IMR-90 (cell line): Measurements from ENCODE around the gene C11orf86. TPM values are rescaled to one million over a fixed set of nuclear protein-coding genes. Genes with fewer than 3 reads are reported as not detected.

ENCODE experiments used
- ATAC-seq: fragments of 200-7000 bp; cut with Tn5 transposase; 2 replicates; pipeline ENCODE4 v1.9.1; 2020; ENCODE audit warnings: low read depth, mild to moderate bottlenecking, moderate library complexity
- BruUV-seq: library from RNA; stranded (reverse); fragments of 400-500 nt; replicated peaks from 2 replicates; lab custom pipeline; 2021; lab: Mats Ljungman, UMichigan
- CTCF ChIA-PET: fragments of 300-600 bp; formaldehyde crosslinking; extraction: SDS; loops from one replicate; lab custom pipeline; 2021; ENCODE audit warnings: antibody characterized with exemption; lab: Yijun Ruan, JAX
- POLR2A ChIA-PET: fragments of 300-600 bp; sonication (Branson Sonifier 250); formaldehyde crosslinking; loops from one replicate; lab custom pipeline; 2022; ENCODE audit warnings: antibody characterized with exemption; ENCODE audit not compliant: unreplicated experiment; lab: Charles Lee
- DNase-seq: peaks from one replicate; pipeline ENCODE4 v3.0.0; 2013
- H2AFZ ChIP-seq: replicated peaks from 2 replicates; pipeline ENCODE3; 2013; ENCODE audit warnings: low read length, mild to moderate bottlenecking; ENCODE audit not compliant: poor library complexity
- H2AK5ac ChIP-seq: 2 replicates; pipeline ENCODE4 v1.6.1; 2013; ENCODE audit warnings: low read depth, low read length, inconsistent platforms
- H2AK9ac ChIP-seq: replicated peaks from 2 replicates; pipeline ENCODE3; 2013; ENCODE audit warnings: mild to moderate bottlenecking, low read depth, low read length, moderate library complexity; ENCODE audit not compliant: poor library complexity
- H2BK120ac ChIP-seq: 2 replicates; pipeline ENCODE4 v1.6.1; 2013; ENCODE audit warnings: low read depth, low read length, inconsistent platforms
- H2BK15ac ChIP-seq: 3 replicates; pipeline ENCODE4 v1.6.1; 2013; ENCODE audit warnings: low read depth, low read length, inconsistent platforms
- H2BK20ac ChIP-seq: 2 replicates; pipeline ENCODE4 v1.6.1; 2013; ENCODE audit warnings: low read depth, mild to moderate bottlenecking, inconsistent platforms, low read length, moderate library complexity
- H2BK5ac ChIP-seq: 2 replicates; pipeline ENCODE4 v1.6.1; 2013; ENCODE audit warnings: mild to moderate bottlenecking, low read depth, low read length, inconsistent platforms; ENCODE audit not compliant: poor library complexity, severe bottlenecking
- H3K14ac ChIP-seq: replicated peaks from 2 replicates; pipeline ENCODE4 v1.6.1; 2013; ENCODE audit warnings: low read depth, low read length, inconsistent platforms
- H3K18ac ChIP-seq: 2 replicates; pipeline ENCODE4 v1.6.1; 2013; ENCODE audit warnings: low read depth, low read length, control low read depth
- H3K23ac ChIP-seq: 2 replicates; pipeline ENCODE4 v1.6.1; 2013; ENCODE audit warnings: low read depth, low read length, inconsistent platforms
- H3K27ac ChIP-seq: 2 replicates; pipeline ENCODE4 v1.5.1; 2013; ENCODE audit warnings: mild to moderate bottlenecking, control low read depth, low read length; ENCODE audit not compliant: insufficient read depth
- H3K27me3 ChIP-seq: 2 replicates; pipeline ENCODE4 v1.6.1; 2013; ENCODE audit warnings: low read length; ENCODE audit not compliant: control insufficient read depth, insufficient read depth
- H3K36me3 ChIP-seq: 2 replicates; pipeline ENCODE4 v1.6.1; 2013; ENCODE audit warnings: low read length, mixed read lengths; ENCODE audit not compliant: control insufficient read depth, insufficient read depth
- H3K4ac ChIP-seq: 2 replicates; pipeline ENCODE4 v1.6.1; 2013; ENCODE audit warnings: low read depth, low read length, inconsistent platforms
- H3K4me1 ChIP-seq: 2 replicates; pipeline ENCODE4 v1.6.1; 2013; ENCODE audit warnings: low read length, mixed read lengths; ENCODE audit not compliant: control insufficient read depth, insufficient read depth
- H3K4me2 ChIP-seq: 2 replicates; pipeline ENCODE4 v1.6.1; 2013; ENCODE audit warnings: low read depth, mild to moderate bottlenecking, control low read depth, low read length, moderate library complexity
- H3K4me3 ChIP-seq: 2 replicates; pipeline ENCODE4 v1.5.1; 2013; ENCODE audit warnings: low read depth, mild to moderate bottlenecking, control low read depth, low read length, moderate library complexity; ENCODE audit not compliant: insufficient read depth
- H3K56ac ChIP-seq: 2 replicates; pipeline ENCODE4 v1.6.1; 2013; ENCODE audit warnings: low read length, inconsistent platforms; ENCODE audit not compliant: insufficient read depth; ENCODE audit errors: extremely low read depth
- H3K79me1 ChIP-seq, 2 experiments: 2 replicates each; pipeline ENCODE4 v1.6.1; 2013; ENCODE audit warnings: low read length in 2 of 2, inconsistent platforms in 1 of 2, low read depth in 1 of 2
- H3K9ac ChIP-seq: 2 replicates; pipeline ENCODE4 v1.6.1; 2013; ENCODE audit warnings: low read depth, low read length, control low read depth
- H3K9me1 ChIP-seq: 2 replicates; pipeline ENCODE4 v1.6.1; 2013; ENCODE audit warnings: low read length, inconsistent platforms; ENCODE audit not compliant: insufficient read depth
- H3K9me3 ChIP-seq: 2 replicates; pipeline ENCODE4 v1.6.1; 2013; ENCODE audit warnings: low read length; ENCODE audit not compliant: control insufficient read depth, insufficient read depth
- H4K20me1 ChIP-seq: 2 replicates; pipeline ENCODE4 v1.6.1; 2013; ENCODE audit warnings: low read length, inconsistent platforms; ENCODE audit not compliant: insufficient read depth
- H4K5ac ChIP-seq: 2 replicates; pipeline ENCODE4 v1.6.1; 2013; ENCODE audit warnings: mild to moderate bottlenecking, low read depth, low read length, control low read depth
- H4K8ac ChIP-seq, 2 experiments: 2 replicates each; pipeline ENCODE4 v1.6.1; 2013; ENCODE audit warnings: low read depth in 2 of 2, low read length in 2 of 2, control low read depth in 1 of 2, inconsistent platforms in 1 of 2
- H4K91ac ChIP-seq: 2 replicates; pipeline ENCODE4 v1.6.1; 2013; ENCODE audit warnings: low read depth, low read length, inconsistent platforms; ENCODE audit not compliant: insufficient read depth
- CEBPB ChIP-seq: IDR thresholded peaks from 2 replicates; pipeline ENCODE4 v1.6.1; 2012; ENCODE audit warnings: low read depth, low read length, improper control_type of control experiment
- CHD1 ChIP-seq: IDR thresholded peaks from 2 replicates; pipeline ENCODE4 v1.6.1; 2012; ENCODE audit warnings: low read depth, low read length, improper control_type of control experiment
- FOS ChIP-seq: fragments of 150-350 bp; IDR thresholded peaks from 2 replicates; pipeline ENCODE4 v1.6.1; 2016; ENCODE audit warnings: low read depth, low read length
- MXI1 ChIP-seq: IDR thresholded peaks from 2 replicates; pipeline ENCODE4 v1.6.1; 2012; ENCODE audit warnings: low read depth, mild to moderate bottlenecking, low read length, moderate library complexity, borderline replicate concordance
- NFE2L2 ChIP-seq: fragments of 150-350 bp; IDR thresholded peaks from 2 replicates; pipeline ENCODE4 v1.6.1; 2016; ENCODE audit warnings: low read depth, mild to moderate bottlenecking, low read length
- POLR2A ChIP-seq: IDR thresholded peaks from 2 replicates; pipeline ENCODE4 v1.6.1; 2012; ENCODE audit warnings: mild to moderate bottlenecking, low read depth, low read length
- RFX5 ChIP-seq: IDR thresholded peaks from 2 replicates; pipeline ENCODE4 v1.8.0; 2012; ENCODE audit warnings: low read depth, mild to moderate bottlenecking, low read length, moderate library complexity
- SMC3 ChIP-seq: fragments of 150-350 bp; IDR thresholded peaks from 2 replicates; pipeline ENCODE4 v1.6.1; 2016; ENCODE audit warnings: low read depth, mild to moderate bottlenecking, antibody characterized with exemption, low read length, moderate library complexity
- WGBS, 2 experiments: methylation state at CpG; one replicate each; pipeline versions ENCODE4 v1.1.5 to v1.1.7; 2013; ENCODE audit warnings: missing lambda C conversion rate in 2 of 2; ENCODE audit not compliant: insufficient read length in 1 of 2; ENCODE audit errors: extremely low coverage in 2 of 2; 5-methylcytosine and 5-hydroxymethylcytosine counted together
- dilution Hi-C: fragments of 300-500 bp; cut with HindIII; formaldehyde crosslinking; loops from one replicate; pipeline ENCODE4 v1.14.3; 2018; ENCODE audit warnings: low sequenced_read_pairs; ENCODE audit not compliant: unreplicated experiment
- in situ Hi-C: fragments of 300-500 bp; cut with MboI; formaldehyde crosslinking; loops from 3 replicates; pipeline ENCODE4 v1.14.3; 2019; ENCODE audit warnings: low sequenced_read_pairs, inconsistent platforms, mixed read lengths
- intact Hi-C: fragments of 100-400 bp; cut with micrococcal nuclease; formaldehyde crosslinking; loops from 2 replicates; pipeline ENCODE4 v1.10.0; 2022
- polyA plus RNA-seq, 3 experiments: library from polyadenylated mRNA; depleted of rRNA; stranded (reverse); fragments of >200 nt; gene quantifications; 2 replicates each; pipeline ENCODE4 v1.2.3, GENCODE V29; 2012; ENCODE audit warnings: low replicate concordance in 1 of 3
- total RNA-seq: library from RNA; depleted of rRNA; stranded (reverse); fragments of >200 nt; gene quantifications from 2 replicates; pipeline ENCODE4 v1.2.3, GENCODE V29; 2012
- TF ChIP-seq, protein P1 (sequence below): fragments of 150-350 bp; IDR thresholded peaks from 2 replicates; pipeline ENCODE4 v1.6.1; 2016; ENCODE audit warnings: low read depth, mild to moderate bottlenecking, low read length, moderate library complexity, borderline replicate concordance
- TF ChIP-seq, protein P2 (sequence below): fragments of 150-350 bp; IDR thresholded peaks from 2 replicates; pipeline ENCODE4 v1.6.1; 2017; ENCODE audit warnings: mild to moderate bottlenecking, antibody characterized with exemption, low read length, low read depth

C11orf86 gene
- total and polyA plus RNA-seq, 2 of the 4 experiments (the other 2 are of a cell fraction): not detected

DNA sequence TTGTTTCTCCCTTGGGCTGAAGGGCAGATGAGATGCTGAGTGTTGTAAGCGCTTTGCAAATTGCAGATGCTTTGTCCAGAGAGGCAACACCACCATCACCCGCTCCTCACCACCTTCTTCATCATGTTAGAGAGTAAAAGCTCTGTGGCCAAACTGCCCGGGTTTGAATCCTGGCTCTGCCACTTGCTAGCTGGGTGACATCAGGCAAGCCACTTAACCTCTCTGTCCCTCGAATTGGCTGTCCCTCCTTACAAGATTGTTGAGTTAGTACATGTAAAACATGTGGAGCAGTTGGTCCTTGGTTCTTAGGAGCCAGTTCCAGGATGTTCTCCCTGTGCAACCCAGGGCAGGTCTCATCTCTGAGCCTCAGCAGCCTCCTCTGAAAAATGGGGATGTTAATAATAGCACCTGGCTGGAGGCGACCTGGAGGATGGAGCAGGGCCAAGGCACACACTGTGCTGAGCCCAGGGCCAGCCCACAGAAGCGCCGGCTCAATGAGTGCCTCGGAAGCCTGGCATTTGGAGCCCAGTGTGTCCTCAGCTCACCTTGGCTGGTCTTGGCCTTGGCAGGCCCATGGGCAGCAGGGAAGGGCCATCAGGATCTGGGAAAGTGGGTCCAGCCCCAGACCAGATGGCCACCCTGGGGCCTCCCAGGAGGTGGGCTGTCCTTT, 10.5 kb downstream of the C11orf86 start (continued):
- TF ChIP-seq, protein P1, sequence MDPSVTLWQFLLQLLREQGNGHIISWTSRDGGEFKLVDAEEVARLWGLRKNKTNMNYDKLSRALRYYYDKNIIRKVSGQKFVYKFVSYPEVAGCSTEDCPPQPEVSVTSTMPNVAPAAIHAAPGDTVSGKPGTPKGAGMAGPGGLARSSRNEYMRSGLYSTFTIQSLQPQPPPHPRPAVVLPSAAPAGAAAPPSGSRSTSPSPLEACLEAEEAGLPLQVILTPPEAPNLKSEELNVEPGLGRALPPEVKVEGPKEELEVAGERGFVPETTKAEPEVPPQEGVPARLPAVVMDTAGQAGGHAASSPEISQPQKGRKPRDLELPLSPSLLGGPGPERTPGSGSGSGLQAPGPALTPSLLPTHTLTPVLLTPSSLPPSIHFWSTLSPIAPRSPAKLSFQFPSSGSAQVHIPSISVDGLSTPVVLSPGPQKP: no peak
- no peak for TF ChIP-seq POLR2A
- TF ChIP-seq SMC3: no peak
- TF ChIP-seq RFX5: no peak
- TF ChIP-seq CHD1: no peak

DNA sequence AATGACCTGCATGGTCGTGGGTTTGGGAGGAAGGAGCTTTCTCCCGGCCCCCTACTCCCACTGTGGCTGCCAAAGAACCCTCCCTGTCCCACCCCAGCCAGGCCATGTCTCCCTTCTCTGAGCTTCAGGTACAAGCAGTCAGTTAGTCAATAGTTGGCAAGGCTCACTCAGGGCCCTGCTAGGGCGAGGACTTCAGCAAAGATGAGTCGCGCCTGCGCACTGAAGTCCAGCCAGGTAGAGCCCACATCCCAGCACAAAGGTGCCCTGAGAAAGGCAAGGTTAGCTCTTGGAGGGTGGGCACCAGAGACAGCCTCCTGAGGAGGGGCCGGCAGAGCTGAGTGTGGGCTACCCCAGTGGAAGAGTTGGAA, 11.1 kb downstream of the C11orf86 start:
- H3K4me3 ChIP-seq: no peak overlapping the region
- in situ Hi-C loops: no loop called here

More for the DNA sequence above, 11.1 kb downstream of the C11orf86 start:
- Histone ChIP-seq H2AK9ac (peak overlapping the region; percentile 55), H2BK20ac (no peak overlapping the region), H2BK120ac (no peak overlapping the region), H3K79me1 (no peaks in the 10 kb centered on the region), H3K4me2 (no peak overlapping the region), H3K14ac (no peak overlapping the region), H3K27me3 (no peaks in the 10 kb centered on the region), H3K56ac (no peak overlapping the region), H3K27ac (no peak overlapping the region), H3K36me3 (no peaks in the 10 kb centered on the region), H4K5ac (no peak overlapping the region), H3K4ac (no peak overlapping the region), H3K9me1 (peaks cover 10% of the 10 kb centered on the region), H4K91ac (no peak overlapping the region), H3K9ac (no peak overlapping the region), H2BK5ac (no peak overlapping the region), H4K20me1 (no peaks in the 10 kb centered on the region), H4K8ac (no peak overlapping the region), H3K18ac (no peak overlapping the region), H3K9me3 (no peaks in the 10 kb centered on the region), H3K23ac (no peak overlapping the region), H2AFZ (no peak overlapping the region), H2BK15ac (no peak overlapping the region), H3K4me1 (peaks cover 7% of the 10 kb centered on the region), H2AK5ac (peak overlapping the region; percentile 50; the same call in 1 of the 2 replicates)
- no peak for DNase-seq
- ChIA-PET CTCF (no interaction called here), POLR2A (no interaction called here)
- no TSS peak for BruUV-seq
- 97% methylated on average over 5 of the region's 7 CpGs; no CpG with 5 or more reads in 1 of the 2 experiments for WGBS, 2 experiments
- no peak for ATAC-seq
- intact Hi-C loops (no loop called here), dilution Hi-C loops (no loop called here)
- TF ChIP-seq SMC3 (no peak), CEBPB (no peak), POLR2A (no peak), FOS (no peak), NFE2L2 (no peak), MXI1 (no peak)
- TF ChIP-seq, protein P1: no peak
- TF ChIP-seq, protein P2, sequence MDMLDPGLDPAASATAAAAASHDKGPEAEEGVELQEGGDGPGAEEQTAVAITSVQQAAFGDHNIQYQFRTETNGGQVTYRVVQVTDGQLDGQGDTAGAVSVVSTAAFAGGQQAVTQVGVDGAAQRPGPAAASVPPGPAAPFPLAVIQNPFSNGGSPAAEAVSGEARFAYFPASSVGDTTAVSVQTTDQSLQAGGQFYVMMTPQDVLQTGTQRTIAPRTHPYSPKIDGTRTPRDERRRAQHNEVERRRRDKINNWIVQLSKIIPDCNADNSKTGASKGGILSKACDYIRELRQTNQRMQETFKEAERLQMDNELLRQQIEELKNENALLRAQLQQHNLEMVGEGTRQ: no peak
